ENCODE measurements around the gene TOP1.

DNA sequence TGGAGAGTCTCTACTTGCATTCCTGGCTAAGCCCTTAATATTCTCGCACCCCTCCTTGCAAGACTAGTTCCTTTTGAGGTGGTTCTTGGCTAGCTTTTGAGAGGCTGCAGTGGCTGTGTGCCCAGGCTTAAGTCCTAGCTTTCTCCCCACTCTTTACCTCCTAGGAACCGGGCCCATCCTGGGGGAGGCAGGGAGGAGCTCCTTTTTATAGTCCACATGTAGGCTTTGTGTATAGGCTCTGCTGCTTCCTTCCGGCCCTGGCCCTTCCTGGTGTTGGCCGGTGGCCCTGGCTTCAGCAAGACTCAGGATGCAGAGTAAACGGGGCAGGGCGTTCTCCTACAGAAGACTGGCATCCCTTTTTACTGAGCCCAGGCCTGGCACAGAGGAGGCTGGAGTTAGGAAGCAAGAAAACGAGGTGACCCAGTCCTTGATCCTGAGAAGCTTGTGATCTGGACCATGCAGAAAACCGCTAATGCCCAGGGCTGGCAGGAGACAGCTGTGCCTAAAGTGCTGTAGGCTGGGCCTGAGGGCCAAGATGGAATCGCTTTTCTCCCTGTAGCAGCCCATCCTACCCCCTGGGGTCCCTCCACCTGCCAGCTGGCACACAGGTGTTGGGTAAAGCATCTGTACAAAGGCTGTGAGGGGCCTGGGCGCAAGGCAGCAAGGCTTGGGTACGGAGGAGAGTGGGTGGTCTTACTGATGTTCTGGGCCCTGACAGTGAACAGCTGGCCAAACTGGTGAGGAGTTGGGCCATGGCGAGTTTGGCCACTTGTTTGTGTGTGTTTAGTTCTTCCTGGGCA is 117.4 kb downstream of the TOP1 start:
- TF ChIP-seq, protein P1, sequence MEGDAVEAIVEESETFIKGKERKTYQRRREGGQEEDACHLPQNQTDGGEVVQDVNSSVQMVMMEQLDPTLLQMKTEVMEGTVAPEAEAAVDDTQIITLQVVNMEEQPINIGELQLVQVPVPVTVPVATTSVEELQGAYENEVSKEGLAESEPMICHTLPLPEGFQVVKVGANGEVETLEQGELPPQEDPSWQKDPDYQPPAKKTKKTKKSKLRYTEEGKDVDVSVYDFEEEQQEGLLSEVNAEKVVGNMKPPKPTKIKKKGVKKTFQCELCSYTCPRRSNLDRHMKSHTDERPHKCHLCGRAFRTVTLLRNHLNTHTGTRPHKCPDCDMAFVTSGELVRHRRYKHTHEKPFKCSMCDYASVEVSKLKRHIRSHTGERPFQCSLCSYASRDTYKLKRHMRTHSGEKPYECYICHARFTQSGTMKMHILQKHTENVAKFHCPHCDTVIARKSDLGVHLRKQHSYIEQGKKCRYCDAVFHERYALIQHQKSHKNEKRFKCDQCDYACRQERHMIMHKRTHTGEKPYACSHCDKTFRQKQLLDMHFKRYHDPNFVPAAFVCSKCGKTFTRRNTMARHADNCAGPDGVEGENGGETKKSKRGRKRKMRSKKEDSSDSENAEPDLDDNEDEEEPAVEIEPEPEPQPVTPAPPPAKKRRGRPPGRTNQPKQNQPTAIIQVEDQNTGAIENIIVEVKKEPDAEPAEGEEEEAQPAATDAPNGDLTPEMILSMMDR (conservative IDR thresholded peaks at IDR 0.05; ENCODE audit: low read depth, low read length): no peak
- TF ChIP-seq EZH2 (IDR thresholded peaks at IDR 0.05; ENCODE audit: borderline replicate concordance, low read depth, low read length, poor library complexity, severe bottlenecking): no peak
